GM10266 (cell line): ENCODE results near the gene SPRED2.

ENCODE experiments used
- DNase-seq: peaks from one replicate; pipeline ENCODE4 v3.0.0; 2012; ENCODE audit errors: extremely low spot score
- TF ChIP-seq, protein P1 (sequence below): IDR thresholded peaks from 2 replicates; pipeline ENCODE4 v1.5.1; 2012; ENCODE audit warnings: mild to moderate bottlenecking, low read depth; ENCODE audit not compliant: control insufficient read depth, insufficient read depth; ENCODE audit errors: missing control alignments

The SPRED2 gene

DNA sequence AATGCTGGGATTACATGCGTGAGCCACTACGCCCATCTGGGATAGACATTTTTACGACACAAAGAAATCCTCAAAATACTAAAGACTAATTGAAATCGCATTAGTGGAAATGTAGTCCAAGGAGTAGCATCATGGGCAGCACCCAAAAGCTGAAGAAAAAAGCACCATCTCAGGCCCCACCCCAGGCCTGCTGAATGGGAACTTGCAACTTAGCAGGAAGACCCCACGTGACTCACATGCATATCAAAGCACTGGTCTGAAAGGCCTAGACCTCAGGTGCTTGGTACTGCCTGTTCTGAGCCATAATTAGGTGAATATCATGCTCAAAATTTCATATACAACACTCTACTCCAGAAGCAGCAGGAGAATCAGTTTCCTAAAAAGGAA is 28.9 kb downstream of the SPRED2 start:
- no peak for DNase-seq

DNA sequence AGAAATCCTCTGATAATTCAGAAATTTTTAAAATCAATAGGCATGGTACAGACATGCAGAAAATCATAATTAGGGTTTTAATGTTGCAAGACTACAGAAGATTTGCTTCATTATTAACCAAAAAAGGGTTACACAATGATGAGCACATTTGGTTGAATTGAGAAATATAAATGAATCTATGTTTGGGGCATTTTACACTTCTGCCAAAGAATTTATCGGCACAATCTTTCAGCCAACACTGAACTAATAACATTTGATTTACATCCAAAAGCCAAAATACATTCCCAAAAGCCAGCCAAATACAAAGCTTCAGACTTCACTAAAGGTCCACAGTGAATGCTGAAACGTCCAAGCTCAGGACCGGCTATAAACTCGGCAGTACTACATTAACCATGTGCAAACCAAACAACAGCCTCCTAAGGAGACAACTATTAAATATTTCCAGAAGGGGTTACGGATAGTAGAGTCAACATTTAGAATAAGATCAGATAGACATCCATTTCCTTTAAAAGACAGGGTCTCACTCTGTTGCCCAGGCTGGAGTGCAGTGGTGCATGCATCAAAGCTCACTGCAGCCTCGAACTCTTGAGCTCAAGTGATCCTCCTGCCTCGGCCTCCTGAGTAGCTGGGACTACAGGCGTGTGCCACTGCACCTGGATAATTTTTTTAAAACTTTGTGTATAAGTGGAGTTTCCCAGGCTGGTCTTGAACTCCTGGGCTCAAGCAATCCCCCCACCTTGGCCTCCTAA is 29.4 kb downstream of the SPRED2 start:
- no peak for DNase-seq
- TF ChIP-seq, protein P1, sequence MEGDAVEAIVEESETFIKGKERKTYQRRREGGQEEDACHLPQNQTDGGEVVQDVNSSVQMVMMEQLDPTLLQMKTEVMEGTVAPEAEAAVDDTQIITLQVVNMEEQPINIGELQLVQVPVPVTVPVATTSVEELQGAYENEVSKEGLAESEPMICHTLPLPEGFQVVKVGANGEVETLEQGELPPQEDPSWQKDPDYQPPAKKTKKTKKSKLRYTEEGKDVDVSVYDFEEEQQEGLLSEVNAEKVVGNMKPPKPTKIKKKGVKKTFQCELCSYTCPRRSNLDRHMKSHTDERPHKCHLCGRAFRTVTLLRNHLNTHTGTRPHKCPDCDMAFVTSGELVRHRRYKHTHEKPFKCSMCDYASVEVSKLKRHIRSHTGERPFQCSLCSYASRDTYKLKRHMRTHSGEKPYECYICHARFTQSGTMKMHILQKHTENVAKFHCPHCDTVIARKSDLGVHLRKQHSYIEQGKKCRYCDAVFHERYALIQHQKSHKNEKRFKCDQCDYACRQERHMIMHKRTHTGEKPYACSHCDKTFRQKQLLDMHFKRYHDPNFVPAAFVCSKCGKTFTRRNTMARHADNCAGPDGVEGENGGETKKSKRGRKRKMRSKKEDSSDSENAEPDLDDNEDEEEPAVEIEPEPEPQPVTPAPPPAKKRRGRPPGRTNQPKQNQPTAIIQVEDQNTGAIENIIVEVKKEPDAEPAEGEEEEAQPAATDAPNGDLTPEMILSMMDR = no peak

More for the DNA sequence above, 28.9 kb downstream of the SPRED2 start:
- TF ChIP-seq, protein P1 = no peak

DNA sequence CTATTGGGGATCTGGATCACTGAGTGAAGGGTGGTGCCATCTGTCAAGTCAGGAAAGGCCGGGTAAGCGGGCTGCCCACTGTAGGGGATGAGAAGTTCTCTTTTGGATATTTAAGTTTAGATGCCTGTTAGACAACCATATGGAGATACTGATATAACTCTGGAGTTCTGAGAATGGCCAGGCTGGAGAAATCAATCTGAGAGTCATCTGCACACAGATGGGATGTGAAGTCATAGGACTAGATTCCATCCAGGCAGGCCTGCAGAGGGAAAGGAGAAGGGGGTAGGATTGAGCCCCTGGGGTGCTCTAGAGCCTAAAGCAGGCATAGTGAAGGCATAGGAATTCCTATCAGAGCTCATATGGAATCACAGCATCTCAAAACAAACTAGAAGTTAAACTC is 30.1 kb downstream of the SPRED2 start:
- TF ChIP-seq, protein P1 = no peak
- DNase-seq = no peak

DNA sequence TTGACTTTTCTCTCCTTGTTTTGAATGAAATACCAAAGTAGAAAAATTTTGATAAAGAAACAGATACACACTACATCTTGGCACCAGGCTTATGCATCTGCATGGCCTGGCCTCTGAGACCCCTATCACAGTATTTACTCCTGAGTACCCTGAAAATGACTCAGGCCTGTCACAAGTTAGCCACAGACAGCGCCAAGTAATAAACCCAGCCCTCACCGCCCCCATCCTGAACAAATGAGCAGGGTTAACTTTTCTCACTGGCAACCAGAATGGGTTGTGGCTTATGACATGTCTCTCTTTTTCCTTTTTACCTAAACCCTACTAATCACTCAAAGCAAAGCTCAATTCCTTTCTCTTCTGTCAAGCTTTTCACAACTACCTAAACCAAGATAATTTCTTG is 35.3 kb downstream of the SPRED2 start:
- no peak for DNase-seq
- TF ChIP-seq, protein P1 = no peak

DNA sequence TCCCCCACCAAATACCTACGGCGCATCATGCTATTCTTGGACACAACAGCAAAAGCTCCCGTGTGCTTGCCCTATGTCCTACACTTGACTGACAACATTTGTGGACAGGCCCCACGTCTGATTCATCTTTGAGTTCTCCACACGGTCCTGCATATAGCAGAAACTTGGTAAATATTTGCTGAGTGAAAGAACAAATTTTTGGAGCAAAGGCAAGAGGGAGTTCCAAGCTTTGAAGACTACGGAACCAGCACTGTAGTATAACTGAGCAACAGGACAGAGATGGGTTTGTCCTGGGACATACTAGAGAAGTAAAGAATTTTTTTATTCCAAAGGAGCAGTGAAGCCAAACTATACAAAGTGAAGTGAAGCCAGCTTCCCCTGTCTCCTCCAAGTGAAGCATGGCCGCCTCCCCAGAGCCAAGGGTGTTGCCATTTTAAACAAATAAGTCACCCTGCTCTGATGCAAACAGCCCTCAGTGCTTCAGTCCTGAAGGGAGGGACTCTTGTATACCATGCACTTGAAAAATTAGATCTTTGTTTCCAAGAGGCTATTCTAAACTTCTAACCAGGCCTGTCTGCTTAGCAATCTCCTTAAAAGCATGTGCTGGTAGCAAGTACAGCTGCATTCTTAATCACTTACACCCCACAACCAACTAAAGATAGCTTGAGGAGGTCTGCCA is 35.9 kb downstream of the SPRED2 start:
- DNase-seq = no peak
- TF ChIP-seq, protein P1 = no peak

DNA sequence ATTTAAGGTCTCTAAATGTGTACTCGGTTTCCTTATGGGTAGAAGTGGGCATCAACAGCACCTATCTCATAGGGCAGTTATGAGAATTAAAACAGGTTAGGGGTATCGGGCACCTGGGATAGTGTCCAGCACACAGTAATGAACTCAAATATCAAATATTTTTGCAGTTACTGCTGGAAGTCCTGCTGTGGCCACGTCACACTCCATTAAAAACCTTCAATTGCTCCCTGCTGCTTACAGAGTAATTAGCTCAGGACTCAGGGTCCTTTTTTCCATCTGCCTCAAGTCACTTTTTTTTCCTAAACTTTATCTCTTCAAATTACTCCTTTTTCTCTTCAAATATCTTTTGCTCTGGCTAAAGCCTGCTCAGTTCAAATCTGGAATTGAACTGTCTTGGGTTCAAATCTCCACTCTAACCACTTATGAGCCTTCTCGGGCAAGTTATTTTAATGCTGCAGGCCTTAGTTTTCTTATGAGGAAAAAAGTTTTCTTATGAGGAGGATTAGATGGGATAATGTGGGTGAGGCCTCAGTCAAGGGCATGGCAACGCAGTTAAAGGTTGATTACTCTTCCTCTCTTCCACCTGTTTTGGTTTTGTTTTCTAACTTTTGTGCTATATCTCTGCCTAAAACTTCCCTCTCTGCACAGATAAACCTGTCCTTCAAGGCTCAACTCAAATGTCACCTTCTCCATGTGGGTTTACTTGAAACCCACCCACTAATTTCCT is 36.6 kb downstream of the SPRED2 start:
- no peak for DNase-seq
- TF ChIP-seq, protein P1 = no peak

DNA sequence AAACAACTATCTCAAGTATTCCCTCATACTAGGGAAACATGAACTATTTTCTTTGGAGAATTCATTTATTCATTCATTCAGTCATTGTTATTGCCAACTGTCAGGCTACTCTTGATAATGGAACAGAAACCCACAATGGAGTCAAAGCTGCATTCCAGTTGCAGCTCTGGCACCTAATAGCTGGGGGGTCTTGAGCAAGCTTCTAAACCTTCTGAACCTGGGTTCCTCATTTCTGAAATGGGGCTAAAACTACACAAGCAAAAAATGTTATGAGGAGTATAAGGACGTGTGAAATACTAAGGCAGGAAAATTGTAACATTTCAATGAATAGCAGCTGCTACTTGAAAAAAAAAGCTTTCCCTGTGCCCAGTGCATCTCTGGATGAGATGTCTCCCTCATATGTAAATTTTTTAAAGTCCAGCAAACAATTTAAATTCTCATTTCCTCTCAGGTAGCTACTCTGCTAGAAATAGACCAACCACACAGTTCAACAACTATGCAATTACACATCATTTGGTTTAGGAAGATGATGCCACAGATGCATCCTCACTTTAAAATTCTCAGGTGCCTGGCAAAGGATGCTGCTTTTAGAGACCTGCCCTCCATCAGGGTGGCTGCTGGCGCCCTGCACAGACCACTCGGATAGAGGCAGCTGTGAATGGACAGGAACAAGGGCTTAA is 38.5 kb downstream of the SPRED2 start:
- DNase-seq = no peak
- TF ChIP-seq, protein P1 = no peak
